ENCODE data around the gene FRK. TPM values are rescaled to one million over a fixed set of nuclear protein-coding genes. Genes with fewer than 3 reads are reported as not detected.

The FRK gene
- total and polyA plus RNA-seq, 2 experiments from 2014 or later = 2.7 to 16.9 TPM

- no peak for TF ChIP-seq EZH2 (IDR thresholded peaks at IDR 0.05; ENCODE audit: borderline replicate concordance)
- TF ChIP-seq, protein P1, sequence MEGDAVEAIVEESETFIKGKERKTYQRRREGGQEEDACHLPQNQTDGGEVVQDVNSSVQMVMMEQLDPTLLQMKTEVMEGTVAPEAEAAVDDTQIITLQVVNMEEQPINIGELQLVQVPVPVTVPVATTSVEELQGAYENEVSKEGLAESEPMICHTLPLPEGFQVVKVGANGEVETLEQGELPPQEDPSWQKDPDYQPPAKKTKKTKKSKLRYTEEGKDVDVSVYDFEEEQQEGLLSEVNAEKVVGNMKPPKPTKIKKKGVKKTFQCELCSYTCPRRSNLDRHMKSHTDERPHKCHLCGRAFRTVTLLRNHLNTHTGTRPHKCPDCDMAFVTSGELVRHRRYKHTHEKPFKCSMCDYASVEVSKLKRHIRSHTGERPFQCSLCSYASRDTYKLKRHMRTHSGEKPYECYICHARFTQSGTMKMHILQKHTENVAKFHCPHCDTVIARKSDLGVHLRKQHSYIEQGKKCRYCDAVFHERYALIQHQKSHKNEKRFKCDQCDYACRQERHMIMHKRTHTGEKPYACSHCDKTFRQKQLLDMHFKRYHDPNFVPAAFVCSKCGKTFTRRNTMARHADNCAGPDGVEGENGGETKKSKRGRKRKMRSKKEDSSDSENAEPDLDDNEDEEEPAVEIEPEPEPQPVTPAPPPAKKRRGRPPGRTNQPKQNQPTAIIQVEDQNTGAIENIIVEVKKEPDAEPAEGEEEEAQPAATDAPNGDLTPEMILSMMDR (IDR thresholded peaks at IDR 0.05; ENCODE audit: poor library complexity) = peak; percentile 87
- Histone ChIP-seq H3K9me3 (ENCODE audit: low read depth) (no peaks in the 10 kb centered on the region), H2AFZ (no peak overlapping the region), H4K20me1 (ENCODE audit: insufficient read depth, poor library complexity, severe bottlenecking) (no peaks in the 10 kb centered on the region), H3K4me1 (ENCODE audit: insufficient read depth) (peaks cover 41% of the 10 kb centered on the region), H3K36me3 (replicated peaks; ENCODE audit: insufficient read depth, low read depth) (no peaks in the 10 kb centered on the region), H3K4me2 (peak overlapping the region; percentile 32), H3K79me2 (peaks cover 27% of the 10 kb centered on the region), H3K27me3 (no peaks in the 10 kb centered on the region), H3K9me2 (replicated peaks; ENCODE audit: insufficient read depth) (no peaks in the 10 kb centered on the region), H3K27ac (peak overlapping the region; percentile 19), H3K4me3 (no peak overlapping the region)
- DNase-seq (ENCODE audit: low spot score) = peak; percentile 78
- 23% methylated on average over 3 of the region's 3 CpGs for WGBS (ENCODE audit: low lambda C conversion rate, missing lambda C conversion rate)
Measured at GRCh38 chr6:116010790-116011401, 49.8 kb downstream of the FRK start.

DNA sequence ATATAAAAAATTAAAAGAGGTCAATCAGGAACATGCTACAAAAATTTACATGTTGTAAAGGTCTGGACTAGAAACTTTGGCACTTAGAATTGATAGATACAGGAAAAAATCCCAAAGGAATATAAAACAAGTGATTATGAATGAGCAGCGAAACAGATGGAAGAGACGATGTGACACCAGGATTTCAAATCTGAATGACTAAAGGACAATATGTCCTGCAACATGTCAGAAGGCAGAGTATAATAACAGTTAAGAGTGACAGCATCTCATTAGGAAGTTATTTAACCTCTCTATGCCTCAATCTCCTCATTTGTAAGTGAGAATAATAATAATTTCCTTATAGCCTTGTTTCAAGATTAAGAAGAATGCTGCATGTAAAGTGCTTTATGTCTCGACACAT lies 50.3 kb downstream of the FRK start:
- Histone ChIP-seq H2AFZ (no peak overlapping the region), H3K4me3 (no peak overlapping the region), H3K4me1 (ENCODE audit: insufficient read depth) (peaks cover 36% of the 10 kb centered on the region), H3K36me3 (replicated peaks; ENCODE audit: insufficient read depth, low read depth) (no peaks in the 10 kb centered on the region), H3K4me2 (no peak overlapping the region), H4K20me1 (ENCODE audit: insufficient read depth, poor library complexity, severe bottlenecking) (no peaks in the 10 kb centered on the region), H3K9me2 (replicated peaks; ENCODE audit: insufficient read depth) (no peaks in the 10 kb centered on the region), H3K27ac (no peak overlapping the region), H3K27me3 (no peaks in the 10 kb centered on the region), H3K79me2 (peaks cover 27% of the 10 kb centered on the region), H3K9me3 (ENCODE audit: low read depth) (no peaks in the 10 kb centered on the region)
- DNase-seq (ENCODE audit: low spot score) = no peak
- TF ChIP-seq, protein P1 (IDR thresholded peaks at IDR 0.05; ENCODE audit: poor library complexity) = no peak
- TF ChIP-seq EZH2phosphoT487 (IDR thresholded peaks at IDR 0.05; ENCODE audit: low read depth, severe bottlenecking, unreplicated experiment) = no peak
- no peak for TF ChIP-seq EZH2 (IDR thresholded peaks at IDR 0.05; ENCODE audit: borderline replicate concordance)
- WGBS (ENCODE audit: low lambda C conversion rate, missing lambda C conversion rate) = 92% methylated on average over 3 of the region's 3 CpGs

DNA sequence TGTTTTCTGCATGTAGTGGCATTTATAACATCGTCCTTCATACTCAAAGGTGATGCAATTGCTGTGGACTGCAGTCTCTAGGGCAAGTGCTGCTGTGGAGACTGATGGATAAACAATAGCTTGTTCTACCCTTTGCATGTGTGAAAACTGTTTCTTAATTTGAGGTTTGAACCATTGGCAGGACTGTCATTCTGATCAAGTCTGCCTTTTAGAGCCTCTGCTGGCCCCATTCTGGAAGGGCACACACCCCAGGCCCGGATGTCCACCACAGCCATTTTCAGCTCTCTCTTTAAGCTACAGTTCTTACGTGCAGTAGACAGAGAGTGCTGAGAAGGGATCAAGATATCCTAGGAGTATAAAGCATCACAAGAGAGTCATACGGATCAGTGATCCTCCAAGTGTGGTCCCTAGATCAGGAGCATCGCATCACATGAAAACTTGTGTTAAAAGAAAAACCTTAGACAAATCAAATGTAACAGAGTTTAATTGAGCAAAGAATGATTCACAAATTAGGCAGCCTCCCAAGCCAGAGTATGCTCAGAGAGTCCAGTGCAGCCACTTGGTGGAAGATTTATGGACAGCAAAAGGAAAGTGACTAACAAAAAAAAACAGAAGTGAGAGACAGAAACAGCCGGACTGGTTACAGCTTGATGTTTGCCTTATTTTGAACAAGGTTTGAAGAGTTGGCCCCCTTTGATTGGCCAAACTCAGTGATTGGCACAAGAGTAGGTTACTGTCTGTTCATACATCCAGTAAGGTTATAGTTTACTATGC lies 52.0 kb downstream of the FRK start:
- Histone ChIP-seq H3K4me1 (ENCODE audit: insufficient read depth) (peaks cover 27% of the 10 kb centered on the region), H3K27me3 (no peaks in the 10 kb centered on the region), H3K4me3 (no peak overlapping the region), H3K9me3 (ENCODE audit: low read depth) (no peaks in the 10 kb centered on the region), H3K36me3 (replicated peaks; ENCODE audit: insufficient read depth, low read depth) (no peaks in the 10 kb centered on the region), H3K79me2 (peaks cover 12% of the 10 kb centered on the region), H4K20me1 (ENCODE audit: insufficient read depth, poor library complexity, severe bottlenecking) (no peaks in the 10 kb centered on the region), H3K27ac (peak overlapping the region; percentile 37), H3K9me2 (replicated peaks; ENCODE audit: insufficient read depth) (no peaks in the 10 kb centered on the region), H3K4me2 (no peak overlapping the region), H2AFZ (no peak overlapping the region)
- WGBS (ENCODE audit: low lambda C conversion rate, missing lambda C conversion rate) = 77% methylated on average over 6 of the region's 6 CpGs
- TF ChIP-seq EZH2 (IDR thresholded peaks at IDR 0.05; ENCODE audit: borderline replicate concordance) (no peak), EZH2phosphoT487 (IDR thresholded peaks at IDR 0.05; ENCODE audit: low read depth, severe bottlenecking, unreplicated experiment) (no peak)
- TF ChIP-seq, protein P1 (IDR thresholded peaks at IDR 0.05; ENCODE audit: poor library complexity) = no peak
- no peak for DNase-seq (ENCODE audit: low spot score)
